ENCODE measurements around the gene COX6B1.
"Not testable (repeated sequence)": the region's sequence is repeated elsewhere in the genome, so short reads cannot be mapped to it uniquely, and the experiment has no call there.

COX6B1 gene, protein sequence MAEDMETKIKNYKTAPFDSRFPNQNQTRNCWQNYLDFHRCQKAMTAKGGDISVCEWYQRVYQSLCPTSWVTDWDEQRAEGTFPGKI

GRCh38 chr19:35648017-35648961, at the start of gene COX6B1:
Gene COX6B1 (plus strand): TSS chr19:35648323. CDS start chr19:35651244, 2,921 bp downstream.
- DNase-seq, result peak; percentile 96

DNA sequence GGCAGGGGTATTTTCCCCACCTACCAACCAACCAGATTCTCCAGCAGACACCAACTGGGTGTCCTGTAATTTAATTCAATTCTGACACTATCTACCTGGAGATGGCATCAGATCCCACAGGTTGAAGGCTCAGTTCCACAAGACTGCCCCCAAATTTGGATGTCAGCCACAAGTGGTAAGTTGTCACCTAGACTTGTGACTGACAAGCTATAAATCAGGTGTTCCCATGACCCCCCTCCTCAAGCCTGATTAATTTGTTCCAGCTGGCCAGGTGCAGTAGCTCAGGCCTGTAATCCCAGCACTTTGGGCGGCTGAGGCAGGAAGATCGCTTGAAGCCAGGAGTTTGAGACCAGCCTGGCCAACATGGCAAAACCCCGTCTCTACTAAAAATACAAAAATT, 46.2 kb upstream of the COX6B1 start:
- no peak for DNase-seq

DNA sequence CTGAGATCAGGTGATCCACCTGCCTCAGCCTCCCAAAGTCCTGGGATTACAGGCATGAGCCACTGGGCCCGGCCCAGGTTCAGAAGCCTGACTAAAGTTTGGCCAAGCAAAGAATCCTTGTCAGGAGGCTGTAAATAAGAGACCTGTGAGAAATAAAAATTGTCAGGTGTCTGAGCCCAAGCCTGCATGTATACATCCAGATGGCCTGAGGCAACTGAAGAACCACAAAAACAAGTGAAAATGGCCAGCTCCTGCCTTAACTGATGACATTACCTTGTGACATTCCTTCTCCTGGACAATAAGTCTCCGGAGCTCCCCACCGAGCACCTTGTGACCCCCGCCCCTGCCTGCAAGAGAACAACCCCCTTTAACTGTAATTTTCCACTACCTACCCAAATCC, 43.7 kb upstream of the COX6B1 start:
- not testable (repeated sequence) for DNase-seq

GRCh38 chr19:35607170-35607569, 41.0 kb upstream of the COX6B1 start:
- DNase-seq, result not testable (repeated sequence)

- DNase-seq, result no peak
Observed at GRCh38 chr19:35607661-35608060, 40.5 kb upstream of the COX6B1 start.

GRCh38 chr19:35608251-35608650, 39.9 kb upstream of the COX6B1 start:
- no peak for DNase-seq

DNA sequence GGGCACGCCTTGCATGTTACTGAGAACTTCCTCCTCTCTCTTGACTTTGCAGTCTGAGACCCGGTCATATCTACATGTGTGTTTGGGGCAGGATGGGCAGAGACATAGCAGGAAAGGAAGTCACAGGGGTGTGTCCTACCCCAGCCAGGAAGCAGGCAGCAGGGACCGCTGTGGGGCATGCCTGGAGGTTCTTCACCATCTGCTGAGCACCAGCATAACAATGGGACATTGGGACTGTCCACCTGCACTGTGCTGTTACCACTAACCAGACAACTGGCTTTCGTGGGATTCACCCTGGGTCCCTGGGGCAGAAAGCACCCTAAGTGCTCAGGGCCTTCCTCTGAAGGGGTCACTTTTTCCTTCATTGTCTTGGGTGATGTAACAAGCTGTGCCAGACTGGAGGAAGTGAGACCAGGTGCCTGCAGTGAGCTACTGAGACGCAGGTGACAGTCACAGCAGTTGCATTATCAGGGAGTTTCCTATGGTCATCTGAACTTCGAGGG, 38.2 kb upstream of the COX6B1 start:
- peak; percentile 20 for DNase-seq

- DNase-seq, result no peak
Observed at GRCh38 chr19:35612224-35612558, 35.9 kb upstream of the COX6B1 start.

DNA sequence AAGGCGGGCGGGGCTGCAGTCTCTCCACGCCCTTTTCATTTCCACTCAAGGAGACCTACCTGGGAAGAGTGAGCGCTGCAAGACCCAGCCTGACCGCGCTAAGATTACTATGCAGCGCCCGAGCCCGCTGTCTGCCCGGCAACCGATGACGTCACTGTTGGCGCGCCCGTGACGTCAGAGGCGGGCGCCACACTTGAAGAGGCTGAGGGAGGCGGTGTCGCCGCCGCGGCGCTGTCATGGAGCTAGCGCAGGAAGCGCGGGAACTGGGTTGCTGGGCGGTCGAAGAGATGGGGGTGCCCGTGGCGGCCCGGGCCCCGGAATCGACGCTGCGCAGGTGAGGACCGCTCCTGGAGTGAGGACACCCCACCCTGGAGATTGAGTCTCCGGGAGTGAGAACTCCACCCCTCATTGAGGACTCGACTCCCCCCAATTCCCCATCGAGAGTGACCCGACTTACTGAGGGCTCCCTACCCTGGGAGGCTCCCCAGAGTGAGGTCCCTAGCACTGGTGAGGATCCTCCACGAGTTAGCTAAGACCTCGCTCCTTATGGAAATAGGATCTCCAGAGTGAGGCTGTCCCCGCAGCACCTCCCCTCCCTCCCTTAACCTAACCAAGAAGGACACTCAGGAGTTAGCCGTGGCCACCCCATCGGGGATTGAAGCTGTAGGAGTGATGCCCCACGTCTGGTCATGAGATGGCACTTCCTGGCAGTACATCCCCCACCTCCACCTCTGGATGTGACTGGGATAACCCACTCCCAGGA, 35.4 kb upstream of the COX6B1 start, which contains the start of gene HAUS5:
Gene HAUS5, plus strand, starts transcription at position 177 of the 763 bp plus-strand sequence. Its CDS starts 60 bp downstream, at position 237.
- peak; percentile 79 for DNase-seq

GRCh38 chr19:35613574-35613973, 34.5 kb upstream of the COX6B1 start:
- DNase-seq, result no peak

DNA sequence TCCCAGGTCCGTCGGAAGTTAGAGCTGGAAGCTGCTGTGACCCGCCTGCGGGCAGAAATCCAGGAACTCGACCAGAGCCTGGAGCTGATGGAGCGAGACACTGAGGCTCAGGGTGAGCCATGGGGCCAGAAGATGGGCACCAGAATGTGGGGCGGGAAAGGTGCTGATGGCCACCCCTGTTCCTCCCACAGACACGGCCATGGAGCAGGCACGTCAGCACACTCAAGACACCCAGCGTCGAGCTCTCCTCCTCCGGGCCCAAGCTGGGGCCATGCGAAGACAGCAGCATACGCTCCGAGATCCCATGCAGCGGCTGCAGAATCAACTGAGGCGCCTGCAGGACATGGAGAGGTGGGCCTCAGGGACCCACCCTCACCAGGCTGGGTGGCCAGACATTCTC, 33.1 kb upstream of the COX6B1 start:
- DNase-seq, result no peak

DNA sequence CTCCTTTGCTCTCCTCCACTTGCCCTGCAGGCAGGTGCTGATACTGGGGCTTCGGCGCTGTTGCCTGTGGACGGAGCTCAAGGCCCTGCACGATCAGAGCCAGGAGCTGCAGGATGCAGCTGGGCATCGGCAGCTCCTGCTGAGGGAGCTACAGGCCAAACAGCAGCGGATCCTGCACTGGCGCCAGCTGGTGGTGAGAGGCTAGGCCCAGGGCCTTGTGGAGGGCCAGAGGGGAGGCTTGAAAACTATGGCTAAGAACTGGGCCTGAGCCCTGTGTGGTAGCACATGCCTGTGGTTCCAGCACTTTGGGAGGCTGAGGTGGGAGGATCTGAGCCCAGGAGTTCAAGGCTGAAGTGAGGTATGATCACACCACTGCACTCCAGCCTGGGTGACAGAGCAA, 29.3 kb upstream of the COX6B1 start:
- no peak for DNase-seq

DNA sequence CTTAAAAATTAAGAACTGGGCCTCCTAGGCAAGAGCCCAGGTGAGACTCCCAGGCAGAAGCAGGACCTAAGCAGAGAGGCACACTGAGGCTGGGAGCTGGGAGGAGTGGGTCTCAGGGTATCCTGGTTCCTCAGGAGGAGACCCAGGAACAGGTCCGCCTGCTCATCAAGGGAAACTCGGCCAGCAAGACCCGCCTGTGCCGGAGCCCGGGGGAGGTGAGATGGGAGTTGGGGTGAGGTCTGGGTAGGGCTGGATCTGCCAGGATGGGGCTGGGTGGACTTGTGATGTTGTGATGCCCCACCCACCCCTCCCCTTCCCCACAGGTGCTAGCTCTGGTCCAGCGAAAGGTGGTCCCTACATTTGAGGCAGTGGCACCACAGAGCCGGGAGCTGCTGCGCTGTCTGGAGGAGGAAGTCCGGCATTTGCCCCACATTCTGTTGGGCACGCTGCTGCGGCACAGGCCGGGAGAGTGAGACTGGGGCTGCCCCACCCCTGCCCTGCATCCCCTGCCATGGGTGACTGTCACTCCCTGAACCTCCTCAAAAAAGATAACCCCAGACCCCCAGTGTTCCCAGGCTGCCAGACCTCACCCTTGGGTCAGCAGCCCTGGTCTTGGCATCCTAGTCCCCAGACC, 28.7 kb upstream of the COX6B1 start:
- no peak for DNase-seq

GRCh38 chr19:35620001-35620400, 28.1 kb upstream of the COX6B1 start:
- no peak for DNase-seq

DNA sequence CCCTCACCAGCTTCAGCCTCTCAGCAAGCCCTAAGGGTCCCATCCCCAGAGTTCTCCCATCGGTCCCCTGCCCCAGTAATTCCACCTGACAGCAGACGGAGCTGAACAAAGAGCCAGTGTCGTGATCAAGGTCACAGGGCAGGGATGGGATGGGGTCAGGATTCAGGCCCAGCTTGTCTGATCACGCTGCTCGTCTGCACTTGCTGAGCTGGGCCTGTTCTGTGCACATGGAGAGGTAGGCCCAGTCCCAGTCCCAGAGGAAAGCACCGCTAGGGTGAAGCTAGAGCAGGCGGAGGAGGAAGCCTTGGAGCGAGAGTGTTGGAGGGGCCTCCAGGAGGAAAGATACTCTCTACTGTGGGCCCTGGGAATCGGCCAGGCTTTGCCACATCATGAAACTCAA, 26.4 kb upstream of the COX6B1 start:
- no peak for DNase-seq

- no peak for DNase-seq
Observed at GRCh38 chr19:35622750-35623149, 25.4 kb upstream of the COX6B1 start.

DNA sequence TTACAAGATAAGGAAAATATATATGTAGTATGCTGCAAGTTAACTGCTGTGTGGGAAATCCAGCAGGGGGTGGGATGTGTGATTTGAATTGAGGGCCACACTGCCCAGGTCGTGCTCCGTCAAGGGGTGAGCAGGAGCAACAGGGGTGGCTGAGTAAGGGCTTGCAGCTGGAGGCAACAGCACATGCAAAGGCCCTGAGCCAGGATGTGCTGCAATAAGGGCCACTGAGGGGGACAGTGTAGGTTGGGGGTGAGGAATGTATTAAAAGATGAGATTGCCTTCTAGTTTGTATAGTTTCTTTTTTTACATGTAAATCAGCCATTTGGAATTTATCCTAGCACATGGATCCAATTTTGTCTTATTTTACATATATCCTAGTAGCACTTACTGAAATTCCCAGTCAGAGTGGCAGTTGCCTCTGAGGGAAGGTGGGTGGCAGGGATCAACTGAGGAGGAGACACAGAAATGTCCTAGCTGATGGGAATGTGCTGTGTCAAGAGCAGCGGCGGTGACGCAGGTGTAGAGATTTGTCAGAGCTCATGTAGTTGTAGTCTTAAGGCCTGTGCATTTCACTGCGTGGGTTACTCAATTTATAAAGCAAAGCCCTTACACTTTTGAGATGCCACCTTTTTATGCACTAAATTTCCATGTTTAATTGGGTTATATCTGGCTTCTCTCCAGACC, 24.7 kb upstream of the COX6B1 start:
- DNase-seq, result no peak

GRCh38 chr19:35628264-35628564, 19.9 kb upstream of the COX6B1 start:
- no peak for DNase-seq

DNA sequence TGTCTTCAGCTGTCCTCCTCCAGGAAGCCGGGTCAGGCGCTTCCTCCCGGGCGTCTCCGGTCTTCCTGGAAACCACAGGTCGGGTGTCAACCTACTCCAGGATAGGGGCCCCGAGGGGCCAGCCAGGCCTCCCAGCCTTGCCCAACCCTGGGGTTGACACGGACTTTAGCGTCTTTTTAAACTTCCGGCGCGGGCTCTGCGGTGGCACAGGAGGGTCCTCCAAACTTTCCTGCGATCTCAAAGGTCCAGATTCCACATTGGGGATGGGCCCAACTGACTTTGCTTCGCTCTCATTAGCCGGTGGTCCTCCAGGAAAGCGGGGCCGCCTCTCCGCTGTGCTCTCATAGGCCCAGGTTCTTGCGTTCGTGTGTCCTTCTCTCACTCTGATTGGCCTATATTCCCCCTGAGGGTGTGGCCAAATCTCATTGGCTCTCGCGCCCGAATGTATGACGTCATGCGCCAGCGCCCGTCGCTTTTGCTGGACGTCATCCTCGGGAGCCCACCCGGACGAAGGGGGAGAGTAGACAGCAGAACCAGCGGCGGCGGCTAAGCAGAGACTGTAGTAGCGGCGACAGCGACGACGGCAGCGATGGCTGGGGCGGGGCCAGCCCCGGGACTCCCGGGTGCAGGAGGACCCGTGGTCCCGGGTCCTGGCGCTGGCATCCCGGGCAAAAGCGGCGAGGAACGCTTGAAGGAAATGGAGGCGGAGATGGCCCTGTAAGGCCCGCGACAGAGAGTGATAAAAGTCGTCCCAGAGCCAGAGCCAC, 19.4 kb upstream of the COX6B1 start, which contains the start of gene RBM42:
Gene RBM42, plus strand, starts transcription at position 472 of the 767 bp plus-strand sequence. Its CDS starts 118 bp downstream, at position 590.
- peak; percentile 97 for DNase-seq

DNA sequence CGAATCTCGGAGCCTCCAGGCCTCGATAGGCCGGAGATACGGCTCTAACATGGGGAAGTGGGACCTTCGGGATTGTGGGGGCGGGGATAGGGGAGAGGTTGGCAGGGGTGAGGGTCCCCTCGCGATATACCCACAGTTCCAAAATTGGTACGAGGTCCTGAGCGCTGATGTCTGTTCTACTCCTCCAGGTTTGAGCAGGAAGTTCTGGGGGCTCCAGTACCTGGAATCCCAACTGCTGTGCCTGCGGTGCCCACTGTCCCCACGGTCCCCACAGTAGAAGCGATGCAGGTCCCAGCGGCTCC, 18.8 kb upstream of the COX6B1 start:
- no peak for DNase-seq

GRCh38 chr19:35633727-35634440, 14.2 kb upstream of the COX6B1 start:
- no peak for DNase-seq

Data from GF-D8 (cell line).